Large intestine (tissue), 12 donors: Measurements from ENCODE around the gene ADM5. TPM values are rescaled to one million over a fixed set of nuclear protein-coding genes. Genes with fewer than 3 reads are reported as not detected.

Experiments used
- DNase-seq, 2 donors: peaks; one replicate each; pipeline versions ENCODE4 v3.0.0 to v3.0.0-alpha.2; 2013
- H3K27ac ChIP-seq: one replicate; pipeline ENCODE4 v1.5.1; 2013; ENCODE audit warnings: low read length
- H3K27me3 ChIP-seq: 2 replicates; pipeline ENCODE4 v1.6.1; 2013; ENCODE audit warnings: low read length; ENCODE audit not compliant: control insufficient read depth, insufficient read depth
- H3K36me3 ChIP-seq: 2 replicates; pipeline ENCODE4 v1.6.1; 2013; ENCODE audit warnings: low read length; ENCODE audit not compliant: control insufficient read depth, insufficient read depth
- H3K4me1 ChIP-seq: one replicate; pipeline ENCODE4 v1.6.1; 2013; ENCODE audit warnings: low read length; ENCODE audit not compliant: control insufficient read depth, insufficient read depth
- H3K4me3 ChIP-seq: one replicate; pipeline ENCODE4 v1.5.1; 2013; ENCODE audit warnings: low read length
- H3K9me3 ChIP-seq: one replicate; pipeline ENCODE4 v1.6.1; 2013; ENCODE audit warnings: mild to moderate bottlenecking, low read depth, low read length, moderate library complexity; ENCODE audit not compliant: control insufficient read depth
- WGBS: methylation state at CpG from one replicate; pipeline ENCODE4 v1.1.5; 2013; ENCODE audit warnings: low lambda C conversion rate; ENCODE audit not compliant: insufficient coverage; 5-methylcytosine and 5-hydroxymethylcytosine counted together
- long read RNA-seq, 11 donors: transcript quantifications; one replicate each; lab custom pipeline, GENCODE V29; 2026
- polyA plus RNA-seq: library from polyadenylated mRNA; unstranded; fragments of 120-200 nt; gene quantifications from one replicate; pipeline ENCODE4 v1.2.1, GENCODE V29; 2013

Gene ADM5
- polyA plus RNA-seq: 1.4 TPM
- long read RNA-seq, donor 1, partial matches to known transcripts: 0 of 2 reads
- long read RNA-seq, donor 1, other reads (novel, unspliced or antisense): 0 of 2 reads
- long read RNA-seq, donor 2: 0 reads
- long read RNA-seq, donor 3, partial matches to known transcripts: 0 of 1 reads
- long read RNA-seq, donor 3, other reads (novel, unspliced or antisense): 0 of 1 reads
- long read RNA-seq, donor 4: 0 reads
- long read RNA-seq, donor 5: 0 reads
- long read RNA-seq, donor 6, partial matches to known transcripts: 0 of 2 reads
- long read RNA-seq, donor 6, other reads (novel, unspliced or antisense): 0 of 2 reads
- long read RNA-seq, donor 7: 0 reads
- long read RNA-seq, donor 8, partial matches to known transcripts: 0 of 1 reads
- long read RNA-seq, donor 8, other reads (novel, unspliced or antisense): 0 of 1 reads
- long read RNA-seq, donor 9, partial matches to known transcripts: 0 of 1 reads
- long read RNA-seq, donor 9, other reads (novel, unspliced or antisense): 0 of 1 reads
- long read RNA-seq, donor 10: 0 reads
- long read RNA-seq, donor 11: 0 reads

GRCh38 chr19:49689133-49690078 is at the start of gene ADM5:
ADM5 (plus strand) TSS chr19:49689594; CDS start chr19:49689838, 244 bp downstream.
- H3K36me3 ChIP-seq: peaks cover 33% of the 10 kb centered on the region
- no CpG with 5 or more reads among the region's 54 CpGs for WGBS
- DNase-seq: peak in 1 of 2 donors; percentile 31
- peaks cover 44% of the 10 kb centered on the region for H3K27me3 ChIP-seq
- H3K4me3 ChIP-seq: peak within 1 kb of the TSS; percentile 39
- H3K27ac ChIP-seq: peak within 1 kb of the TSS; percentile 40
- peaks cover 18% of the 10 kb centered on the region for H3K4me1 ChIP-seq
- peaks cover 5% of the 10 kb centered on the region for H3K9me3 ChIP-seq

DNA sequence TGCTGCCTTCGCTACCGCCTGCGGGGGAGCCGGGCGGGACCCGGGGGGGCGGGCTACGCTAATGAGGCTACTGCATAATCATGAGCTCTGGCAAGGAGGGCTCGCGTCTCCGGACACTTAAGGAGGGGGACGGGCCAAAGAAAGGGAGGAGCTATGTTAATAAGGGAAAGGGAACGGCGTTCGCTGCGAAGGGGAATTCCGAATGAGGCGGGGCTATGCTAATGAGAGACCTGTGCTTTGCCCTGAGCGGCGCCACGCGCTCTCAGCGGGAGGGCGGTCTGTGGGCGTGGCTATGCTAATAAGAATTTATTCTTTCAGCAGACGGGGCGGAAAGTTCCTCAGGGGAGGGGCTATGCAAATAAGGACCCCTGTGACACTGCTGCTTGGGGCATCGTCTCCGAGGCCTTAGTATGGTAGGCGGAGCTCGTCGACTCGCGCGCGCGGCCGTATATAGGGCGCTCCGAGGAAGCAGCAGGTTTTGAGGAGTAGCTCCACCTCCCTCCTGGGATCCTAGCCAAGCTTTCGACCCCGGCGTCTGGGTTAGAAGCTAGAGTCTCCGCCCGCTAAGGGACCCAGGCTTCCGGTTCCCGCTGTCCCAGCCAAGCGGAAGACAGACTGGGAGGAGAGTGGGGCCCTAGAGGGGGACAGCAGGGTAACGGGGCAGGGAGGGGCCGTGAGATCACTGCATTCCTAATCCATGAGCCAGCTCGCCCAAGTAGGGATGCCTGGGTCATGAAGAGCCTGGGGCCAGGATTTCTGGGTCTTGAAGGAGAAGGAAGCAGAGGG is 49.1 kb upstream of the ADM5 start, which contains the start of gene RRAS:
TSS of gene RRAS (minus strand) at position 31 of the 786 bp plus-strand sequence. CDS start 45 bp downstream, outside the sequence.
- Histone ChIP-seq H3K27ac (peak within 1 kb of the TSS; percentile 100), H3K4me3 (peak within 1 kb of the TSS; percentile 73), H3K9me3 (no peaks in the 10 kb centered on the region), H3K4me1 (peaks cover 34% of the 10 kb centered on the region), H3K36me3 (peaks cover 8% of the 10 kb centered on the region), H3K27me3 (peaks cover 7% of the 10 kb centered on the region)
- peak; percentile 100 for DNase-seq
- no CpG with 5 or more reads among the region's 51 CpGs for WGBS

DNA sequence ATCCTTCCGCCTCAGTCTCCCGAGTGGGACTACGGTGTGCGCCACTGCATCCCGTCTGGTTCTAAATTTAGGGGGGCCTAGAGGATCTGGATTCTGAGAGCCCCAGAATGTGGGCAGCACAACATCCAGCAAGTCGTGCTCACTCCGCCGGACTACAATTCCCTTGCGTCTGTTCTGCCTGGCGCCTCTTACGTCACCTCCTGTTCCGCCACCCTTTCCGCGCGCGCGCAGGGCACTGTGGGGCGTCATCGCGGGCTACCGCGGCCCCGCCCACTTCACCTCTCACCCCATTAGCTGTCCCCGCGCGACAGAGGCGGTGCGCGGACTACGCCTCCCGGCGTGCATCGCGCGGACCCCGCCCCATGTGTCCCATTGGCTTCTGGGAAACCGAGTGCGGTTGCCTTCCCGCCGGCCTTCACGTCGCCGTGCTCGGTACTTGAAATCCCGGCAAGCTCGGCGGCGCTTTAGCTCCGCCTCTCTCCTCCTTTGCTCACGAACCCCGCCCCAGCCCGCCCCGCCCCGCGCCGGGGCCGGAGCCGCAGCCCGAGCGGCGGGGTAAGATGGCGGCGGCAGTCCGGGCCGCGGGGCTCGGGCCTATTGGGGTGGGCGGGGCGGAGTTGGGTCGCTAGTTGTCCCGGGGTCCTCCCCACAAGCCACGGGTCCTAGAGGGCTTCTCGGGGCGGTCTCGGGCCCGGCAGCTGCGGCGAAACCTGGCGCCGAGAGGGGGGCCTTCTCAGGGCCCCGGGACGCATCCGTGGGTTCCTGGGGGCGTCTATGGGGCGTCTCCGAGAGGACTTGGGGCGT is 47.5 kb upstream of the ADM5 start, which contains the start of gene SCAF1:
TSS of gene SCAF1 (plus strand) at position 522 of the 804 bp plus-strand sequence. CDS start 2,818 bp downstream, outside the sequence.
- peak within 1 kb of the TSS; percentile 98 for H3K4me3 ChIP-seq
- H3K27me3 ChIP-seq: no peaks in the 10 kb centered on the region
- H3K36me3 ChIP-seq: peaks cover 24% of the 10 kb centered on the region
- WGBS: no CpG with 5 or more reads among the region's 87 CpGs
- peak; percentile 100 for DNase-seq
- no peaks in the 10 kb centered on the region for H3K9me3 ChIP-seq
- peak within 1 kb of the TSS; percentile 100 for H3K27ac ChIP-seq
- peaks cover 31% of the 10 kb centered on the region for H3K4me1 ChIP-seq

- Histone ChIP-seq H3K9me3 (no peaks in the 10 kb centered on the region), H3K4me3 (peak overlapping the region; percentile 98), H3K36me3 (peaks cover 31% of the 10 kb centered on the region), H3K4me1 (peaks cover 31% of the 10 kb centered on the region), H3K27me3 (no peaks in the 10 kb centered on the region), H3K27ac (peak overlapping the region; percentile 87)
- whole genome bisulfite sequencing: no CpG with 5 or more reads among the region's 5 CpGs
- no peak for DNase-seq
These were observed 46.8 kb upstream of the ADM5 start for GRCh38 chr19:49642492-49643035.

DNA sequence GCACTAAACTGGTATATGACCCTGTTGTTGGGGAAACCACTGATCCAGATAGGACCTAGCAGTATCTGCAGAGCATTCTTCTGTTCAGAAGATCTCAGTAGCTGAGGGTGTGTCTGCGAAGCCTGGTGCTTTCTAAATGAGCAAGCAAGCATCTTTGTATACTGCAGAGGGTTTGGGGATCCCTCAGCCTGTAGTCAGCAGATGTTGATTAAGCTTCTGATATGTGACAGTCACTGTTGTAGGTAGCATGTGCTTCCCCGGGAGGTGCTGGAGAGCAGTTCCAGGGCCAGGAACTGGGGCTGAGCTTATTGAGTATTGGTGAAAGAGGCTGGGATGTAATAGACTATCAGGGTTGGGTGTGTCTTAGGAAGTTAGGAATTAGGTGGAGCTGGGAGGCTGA is 45.9 kb upstream of the ADM5 start:
- H3K27me3 ChIP-seq: no peaks in the 10 kb centered on the region
- H3K4me1 ChIP-seq: peaks cover 27% of the 10 kb centered on the region
- DNase-seq: no peak
- H3K4me3 ChIP-seq: no peak overlapping the region
- no peak overlapping the region for H3K27ac ChIP-seq
- no CpG with 5 or more reads among the region's 2 CpGs for WGBS
- H3K9me3 ChIP-seq: no peaks in the 10 kb centered on the region
- H3K36me3 ChIP-seq: peaks cover 37% of the 10 kb centered on the region

DNA sequence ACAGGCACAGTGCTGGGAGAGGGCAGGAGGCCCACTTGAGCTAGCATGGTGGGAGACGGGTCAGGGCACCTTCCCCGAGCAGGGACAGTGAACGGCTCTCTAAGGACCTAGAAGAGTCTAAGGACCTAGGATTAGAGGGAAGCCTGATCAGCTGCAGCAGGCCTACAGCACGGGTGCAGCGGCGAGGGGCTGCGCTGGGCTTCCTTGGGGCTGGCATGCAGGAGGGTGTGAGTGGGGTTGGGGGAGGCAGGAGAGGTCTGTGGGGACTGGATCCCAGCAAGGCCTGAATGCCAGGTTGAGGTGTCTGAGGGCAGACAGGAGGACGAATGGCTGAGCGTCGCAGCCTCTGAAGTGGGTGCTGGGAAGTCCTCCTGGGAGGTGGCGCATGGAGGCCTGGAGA is 43.8 kb upstream of the ADM5 start:
- peaks cover 53% of the 10 kb centered on the region for H3K36me3 ChIP-seq

GRCh38 chr19:49645995-49646394 is 43.4 kb upstream of the ADM5 start:
- no CpG with 5 or more reads among the region's 13 CpGs for WGBS
- H3K27me3 ChIP-seq: no peaks in the 10 kb centered on the region
- H3K4me3 ChIP-seq: no peak overlapping the region
- no peak overlapping the region for H3K27ac ChIP-seq
- no peaks in the 10 kb centered on the region for H3K9me3 ChIP-seq
- H3K36me3 ChIP-seq: peaks cover 55% of the 10 kb centered on the region
- H3K4me1 ChIP-seq: peaks cover 12% of the 10 kb centered on the region
- no peak for DNase-seq

More for the DNA sequence above, 43.8 kb upstream of the ADM5 start:
- H3K27ac ChIP-seq: no peak overlapping the region
- H3K4me3 ChIP-seq: no peak overlapping the region
- DNase-seq: no peak
- peaks cover 15% of the 10 kb centered on the region for H3K4me1 ChIP-seq
- H3K9me3 ChIP-seq: no peaks in the 10 kb centered on the region
- WGBS: no CpG with 5 or more reads among the region's 11 CpGs
- no peaks in the 10 kb centered on the region for H3K27me3 ChIP-seq

- no peaks in the 10 kb centered on the region for H3K27me3 ChIP-seq
- WGBS: 90% methylated on average over 2 of the region's 17 CpGs
- H3K36me3 ChIP-seq: peaks cover 58% of the 10 kb centered on the region
- H3K9me3 ChIP-seq: no peaks in the 10 kb centered on the region
- H3K27ac ChIP-seq: no peak overlapping the region
- H3K4me3 ChIP-seq: no peak overlapping the region
- no peak for DNase-seq
- peaks cover 6% of the 10 kb centered on the region for H3K4me1 ChIP-seq
These were observed 42.8 kb upstream of the ADM5 start for GRCh38 chr19:49646586-49646985.
